Fibroblast of pulmonary artery (primary cell): Measurements from ENCODE around the gene ROGDI.

Source experiments
- DNase-seq: peaks from one replicate; pipeline ENCODE4 v3.0.0-alpha.2; 2010; ENCODE audit warnings: low read depth
- H3K4me3 ChIP-seq: replicated peaks from 2 replicates; pipeline ENCODE4 v1.5.1; 2011; ENCODE audit warnings: low read depth, mild to moderate bottlenecking, control low read depth, low read length, moderate library complexity
- TF ChIP-seq, protein P1 (sequence below): IDR thresholded peaks from 2 replicates; pipeline ENCODE4 v1.5.1; 2011; ENCODE audit warnings: mild to moderate bottlenecking, control low read depth, low read length, inconsistent platforms; ENCODE audit errors: missing control alignments

ROGDI gene

GRCh38 chr16:4760221-4760910, 42.1 kb downstream of the ROGDI start:
- no peak overlapping the region for H3K4me3 ChIP-seq
- DNase-seq = no peak
- TF ChIP-seq, protein P1, sequence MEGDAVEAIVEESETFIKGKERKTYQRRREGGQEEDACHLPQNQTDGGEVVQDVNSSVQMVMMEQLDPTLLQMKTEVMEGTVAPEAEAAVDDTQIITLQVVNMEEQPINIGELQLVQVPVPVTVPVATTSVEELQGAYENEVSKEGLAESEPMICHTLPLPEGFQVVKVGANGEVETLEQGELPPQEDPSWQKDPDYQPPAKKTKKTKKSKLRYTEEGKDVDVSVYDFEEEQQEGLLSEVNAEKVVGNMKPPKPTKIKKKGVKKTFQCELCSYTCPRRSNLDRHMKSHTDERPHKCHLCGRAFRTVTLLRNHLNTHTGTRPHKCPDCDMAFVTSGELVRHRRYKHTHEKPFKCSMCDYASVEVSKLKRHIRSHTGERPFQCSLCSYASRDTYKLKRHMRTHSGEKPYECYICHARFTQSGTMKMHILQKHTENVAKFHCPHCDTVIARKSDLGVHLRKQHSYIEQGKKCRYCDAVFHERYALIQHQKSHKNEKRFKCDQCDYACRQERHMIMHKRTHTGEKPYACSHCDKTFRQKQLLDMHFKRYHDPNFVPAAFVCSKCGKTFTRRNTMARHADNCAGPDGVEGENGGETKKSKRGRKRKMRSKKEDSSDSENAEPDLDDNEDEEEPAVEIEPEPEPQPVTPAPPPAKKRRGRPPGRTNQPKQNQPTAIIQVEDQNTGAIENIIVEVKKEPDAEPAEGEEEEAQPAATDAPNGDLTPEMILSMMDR = no peak

DNA sequence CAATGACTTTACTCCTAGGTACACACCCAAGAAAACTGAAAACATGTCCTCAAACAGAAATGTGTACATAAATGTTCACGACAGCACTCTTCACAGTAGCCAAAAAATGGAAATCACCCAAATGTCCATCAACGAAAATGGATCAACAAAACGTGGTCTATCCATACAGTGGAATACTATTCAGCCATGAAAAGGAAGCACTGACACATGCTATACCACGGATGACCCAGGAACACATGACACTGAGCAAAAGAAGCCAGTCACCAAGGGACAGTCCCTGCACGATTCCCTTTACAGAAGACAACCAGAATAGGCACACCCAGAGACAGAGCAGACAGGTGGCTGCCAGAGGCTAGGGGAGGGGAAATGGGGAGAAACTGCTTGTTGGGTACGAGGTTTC, 46.7 kb downstream of the ROGDI start:
- DNase-seq = no peak
- H3K4me3 ChIP-seq = no peak overlapping the region
- TF ChIP-seq, protein P1 = no peak

DNA sequence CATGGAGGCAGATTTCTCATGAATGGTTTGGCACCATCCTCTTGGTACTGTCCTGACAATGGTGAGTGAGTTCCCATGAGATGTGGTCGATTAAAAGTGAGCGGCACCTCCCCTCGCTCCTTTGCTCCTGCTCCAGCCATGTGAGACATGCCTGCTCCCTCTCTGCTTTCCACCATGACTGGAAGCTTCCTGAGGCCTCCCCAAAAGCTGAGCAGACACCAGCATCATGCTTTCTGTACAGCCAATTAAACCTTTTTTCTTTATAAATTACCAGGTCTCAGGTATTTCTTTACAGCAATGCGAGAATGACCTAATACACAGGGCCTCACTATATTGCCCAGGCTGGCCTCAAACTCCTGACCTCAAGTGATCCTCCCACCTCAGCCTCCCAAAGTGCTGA, 47.6 kb downstream of the ROGDI start:
- no peak overlapping the region for H3K4me3 ChIP-seq
- no peak for DNase-seq
- TF ChIP-seq, protein P1 = no peak

- TF ChIP-seq, protein P1 = no peak
- no peak overlapping the region for H3K4me3 ChIP-seq
- DNase-seq = no peak
These were observed 49.2 kb downstream of the ROGDI start for GRCh38 chr16:4753227-4753626.

GRCh38 chr16:4752351-4753100, 49.9 kb downstream of the ROGDI start:
- DNase-seq = no peak
- no peak overlapping the region for H3K4me3 ChIP-seq
- TF ChIP-seq, protein P1 = no peak

GRCh38 chr16:4750896-4751295, 51.5 kb downstream of the ROGDI start:
- DNase-seq = no peak
- no peak overlapping the region for H3K4me3 ChIP-seq
- TF ChIP-seq, protein P1 = no peak
